Measurements from ENCODE around the gene NCK1. TPM values are rescaled to one million over a fixed set of nuclear protein-coding genes. Genes with fewer than 3 reads are reported as not detected.
"Not testable (repeated sequence)": the region's sequence is repeated elsewhere in the genome, so short reads cannot be mapped to it uniquely, and the experiment has no call there.

NCK1 gene
- total and polyA plus RNA-seq, 10 of the 15 experiments (the other 5 are each of a cell fraction or from before 2014, with no cell fraction given): 15.6 to 33.4 (median 25.0) TPM

- 79% methylated on average over 5 of the region's 5 CpGs for whole genome bisulfite sequencing (ENCODE audit: insufficient coverage, insufficient replicate concordance, low lambda C conversion rate, missing lambda C conversion rate)
- Histone ChIP-seq H3K9ac (ENCODE audit: control insufficient read depth, insufficient read depth, low read length) (no peak overlapping the region), H3K4me3 (no peak overlapping the region), H3K4me2 (ENCODE audit: control insufficient read depth, insufficient read depth) (no peak overlapping the region), H3K27me3 (replicated peaks in 1 of 2; ENCODE audit: control insufficient read depth in 2 of 2, insufficient read depth in 2 of 2, low read length in 1 of 2) (no peaks in the 10 kb centered on the region), H2AFZ (ENCODE audit: control insufficient read depth, low read depth, low read length) (no peak overlapping the region), H3K4me1 (ENCODE audit: control insufficient read depth, insufficient read depth, low read length) (peaks cover 4% of the 10 kb centered on the region; the same call in 1 of the 2 replicates), H3K27ac (ENCODE audit: control insufficient read depth, insufficient read depth) (no peak overlapping the region), H4K20me1 (ENCODE audit: control insufficient read depth, insufficient read depth) (no peaks in the 10 kb centered on the region), H3K36me3 (ENCODE audit: control insufficient read depth in 2 of 2, insufficient read depth in 2 of 2, low read length in 1 of 2) (no peaks in the 10 kb centered on the region; a peak in 3 of 4 replicates), H3K79me2 (ENCODE audit: control insufficient read depth, insufficient read depth, low read length) (peaks cover 50% of the 10 kb centered on the region), H3K9me3 (replicated peaks; ENCODE audit: control insufficient read depth, insufficient read depth, low read length) (peaks cover 33% of the 10 kb centered on the region)
- ChIA-PET POLR2A (interaction anchor here (0.6 kb wide), 1 partner anchor 33 kb away, joined by 4 read pairs; no protein-coding TSS in a partner anchor), SMC1A (ENCODE audit: uncharacterized antibody, unreplicated experiment) (interaction anchor here (1.3 to 1.5 kb wide), 2 partner anchors 10 to 32 kb away, joined by 4 to 5 read pairs; partner anchors contain the start of gene NCK1), RAD21 (ENCODE audit: unreplicated experiment) (no interaction called here), CTCF (no interaction called here)
- DNase-seq (ENCODE audit: low read depth, low spot score): no peak
- ATAC-seq: no peak
- BruUV-seq (replicated peaks): no TSS peak
- no peak for TF ChIP-seq YBX1 (IDR thresholded peaks at IDR 0.05)
- TF ChIP-seq TARDBP (IDR thresholded peaks at IDR 0.05; ENCODE audit: borderline replicate concordance): no peak
- no peak for TF ChIP-seq PAX8 (IDR thresholded peaks at IDR 0.05)
- TF ChIP-seq SIX5 (IDR thresholded peaks at IDR 0.05; ENCODE audit: low read depth, low read length, severe bottlenecking): no peak
- TF ChIP-seq HDGF (IDR thresholded peaks at IDR 0.05): no peak
- no peak for TF ChIP-seq RB1 (IDR thresholded peaks at IDR 0.05; ENCODE audit: borderline replicate concordance)
- TF ChIP-seq MTA2 (IDR thresholded peaks at IDR 0.05; ENCODE audit: low read depth): no peak
- no peak for TF ChIP-seq JUNB (IDR thresholded peaks at IDR 0.05)
- no peak for TF ChIP-seq BACH1 (IDR thresholded peaks at IDR 0.05; ENCODE audit: borderline replicate concordance)
- TF ChIP-seq MLLT1 (IDR thresholded peaks at IDR 0.05): no peak
- in situ Hi-C loops (cut with MboI) (no loop called here), intact Hi-C loops (cut with micrococcal nuclease; ENCODE audit: unreplicated experiment) (no loop called here)
- FAIRE-seq: no peak
Measured at GRCh38 chr3:136893848-136894443, 31.9 kb downstream of the NCK1 start.

GRCh38 chr3:136897171-136897570, 35.2 kb downstream of the NCK1 start:
- Histone ChIP-seq H3K79me2 (ENCODE audit: control insufficient read depth, insufficient read depth, low read length) (peaks cover 56% of the 10 kb centered on the region), H3K9me3 (replicated peaks; ENCODE audit: control insufficient read depth, insufficient read depth, low read length) (peaks cover 35% of the 10 kb centered on the region)
- H3K36me3 ChIP-seq (ENCODE audit: control insufficient read depth in 2 of 2, insufficient read depth in 2 of 2, low read length in 1 of 2); FAIRE-seq; H4K20me1 ChIP-seq (ENCODE audit: control insufficient read depth, insufficient read depth); H3K4me3 ChIP-seq; POLR2A ChIA-PET; DNase-seq (ENCODE audit: low read depth, low spot score); H3K9ac ChIP-seq (ENCODE audit: control insufficient read depth, insufficient read depth, low read length); in situ Hi-C loops (cut with MboI); H3K27ac ChIP-seq (ENCODE audit: control insufficient read depth, insufficient read depth); intact Hi-C loops (cut with micrococcal nuclease; ENCODE audit: unreplicated experiment); BruUV-seq (replicated peaks); H3K27me3 ChIP-seq (replicated peaks in 1 of 2; ENCODE audit: control insufficient read depth in 2 of 2, insufficient read depth in 2 of 2, low read length in 1 of 2); H2AFZ ChIP-seq (ENCODE audit: control insufficient read depth, low read depth, low read length); H3K4me2 ChIP-seq (ENCODE audit: control insufficient read depth, insufficient read depth); H3K4me1 ChIP-seq (ENCODE audit: control insufficient read depth, insufficient read depth, low read length): not testable (repeated sequence)
- ChIA-PET RAD21 (ENCODE audit: unreplicated experiment) (interaction anchor here (1.1 to 3.1 kb wide), 3 partner anchors 12 to 27 kb away, joined by 4 to 10 read pairs (median 6); no protein-coding TSS in a partner anchor), CTCF (interaction anchor here (0.7 kb wide), 1 partner anchor 20 kb away, joined by 3 read pairs; no protein-coding TSS in a partner anchor), SMC1A (ENCODE audit: uncharacterized antibody, unreplicated experiment) (interaction anchor here (0.5 to 4.2 kb wide), 11 partner anchors 8 to 47 kb away, joined by 3 to 28 read pairs (median 4); partner anchors contain the start of gene NCK1)
- WGBS (ENCODE audit: insufficient coverage, insufficient replicate concordance, low lambda C conversion rate, missing lambda C conversion rate): 0% methylated on average over 1 of the region's 1 CpG
- ATAC-seq: peak; percentile 41

Measured in GM12878 (cell line).